Endothelial cell of umbilical vein (primary cell): ENCODE results near the gene KRTAP24-1. TPM values are rescaled to one million over a fixed set of nuclear protein-coding genes. Genes with fewer than 3 reads are reported as not detected.

Source experiments
- BruUV-seq: library from RNA; stranded (reverse); fragments of 400-500 nt; replicated peaks from 2 replicates; lab custom pipeline; 2021; lab: Mats Ljungman, UMichigan
- CTCF ChIA-PET: fragments of 300-600, 350-600 bp; sonication (Branson Sonifier 250); formaldehyde crosslinking; loops from one replicate; lab custom pipeline; 2021; ENCODE audit warnings: antibody characterized with exemption, inconsistent platforms; lab: Charles Lee
- POLR2A ChIA-PET: fragments of 300-600, 350-600 bp; sonication (Branson Sonifier 250); formaldehyde crosslinking; loops from one replicate; lab custom pipeline; 2021; ENCODE audit warnings: antibody characterized with exemption, inconsistent platforms; lab: Charles Lee
- DNase-seq: peaks from one replicate; pipeline ENCODE4 v3.0.0-alpha.2; 2011; ENCODE audit warnings: low read depth, low spot score
- FAIRE-seq: peaks from 2 replicates; lab custom pipeline; 2011; peaks lifted over from hg19 to GRCh38; lab: Jason Lieb, UNC
- H2AFZ ChIP-seq: 2 replicates; pipeline ENCODE4 v1.6.0; 2012; ENCODE audit warnings: low read depth, low read length, control low read depth, inconsistent platforms
- H3K27ac ChIP-seq: 2 replicates; pipeline ENCODE4 v1.5.1; 2011; ENCODE audit warnings: low read depth, mild to moderate bottlenecking, control low read depth, low read length, moderate library complexity; ENCODE audit not compliant: insufficient read depth
- H3K27me3 ChIP-seq, 2 experiments: 2 replicates each; pipeline versions ENCODE4 v1.6.0 to v1.6.1; 2011; ENCODE audit warnings: low read length in 2 of 2, mixed read lengths in 1 of 2; ENCODE audit not compliant: control insufficient read depth in 2 of 2, insufficient read depth in 2 of 2
- H3K36me3 ChIP-seq, 2 experiments: 2 replicates in 1 of 2; 3 replicates in 1 of 2; pipeline ENCODE4 v1.5.1; 2011; ENCODE audit warnings: low read length in 2 of 2, mild to moderate bottlenecking in 1 of 2, moderate library complexity in 1 of 2; ENCODE audit not compliant: control insufficient read depth in 2 of 2, insufficient read depth in 2 of 2; ENCODE audit errors: extremely low read depth in 1 of 2
- H3K4me1 ChIP-seq: 3 replicates; pipeline ENCODE4 v1.5.1; 2011; ENCODE audit warnings: mild to moderate bottlenecking, low read length; ENCODE audit not compliant: control insufficient read depth, insufficient read depth; ENCODE audit errors: extremely low read depth
- H3K4me2 ChIP-seq: 2 replicates; pipeline ENCODE4 v1.6.1; 2011; ENCODE audit warnings: low read length, control low read depth, mixed read lengths; ENCODE audit not compliant: insufficient read depth
- H3K4me3 ChIP-seq, 3 experiments: fragments of 200-600 bp in 1 of 3; sonication (generic), shearing (Covaris generic) in 1 of 3; replicated peaks in 1 of 3; 2 replicates each; pipeline ENCODE4 v1.5.1; 2011 to 2016; ENCODE audit warnings: control low read depth in 3 of 3, low read length in 3 of 3, mild to moderate bottlenecking in 2 of 3, inconsistent platforms in 1 of 3, low read depth in 1 of 3, moderate library complexity in 1 of 3; ENCODE audit not compliant: insufficient read depth in 1 of 3
- H3K79me2 ChIP-seq: 2 replicates; pipeline ENCODE4 v1.6.0; 2012; ENCODE audit warnings: low read length, inconsistent platforms; ENCODE audit not compliant: control insufficient read depth, insufficient read depth
- H3K9ac ChIP-seq: replicated peaks from 2 replicates; pipeline ENCODE3; 2011; ENCODE audit warnings: low read length, control low read depth; ENCODE audit not compliant: insufficient read depth; ENCODE audit errors: extremely low read depth
- H3K9me1 ChIP-seq: replicated peaks from 3 replicates; pipeline ENCODE4 v1.6.0; 2011; ENCODE audit warnings: mild to moderate bottlenecking, low read length; ENCODE audit not compliant: control insufficient read depth, insufficient read depth; ENCODE audit errors: extremely low read depth
- H3K9me3 ChIP-seq: replicated peaks from 2 replicates; pipeline ENCODE4 v1.5.1; 2012; ENCODE audit warnings: low read length, inconsistent platforms; ENCODE audit not compliant: control insufficient read depth, insufficient read depth
- H4K20me1 ChIP-seq: replicated peaks from 2 replicates; pipeline ENCODE3; 2011; ENCODE audit warnings: mild to moderate bottlenecking, low read length; ENCODE audit not compliant: control insufficient read depth, insufficient read depth; ENCODE audit errors: extremely low read depth
- CTCF ChIP-seq, 2 donors: IDR thresholded peaks; 1 replicate in 1 of 2; 2 replicates in 1 of 2; pipeline ENCODE4 v1.5.1; 2011; ENCODE audit warnings: low read length in 2 of 2, mild to moderate bottlenecking in 2 of 2, moderate library complexity in 2 of 2, control low read depth in 1 of 2, inconsistent platforms in 1 of 2, low read depth in 1 of 2; ENCODE audit not compliant: insufficient read depth in 1 of 2; ENCODE audit errors: extremely low read depth in 1 of 2
- EZH2 ChIP-seq: IDR thresholded peaks from 2 replicates; pipeline ENCODE4 v1.6.1; 2012; ENCODE audit warnings: borderline replicate concordance, low read depth, mild to moderate bottlenecking, moderate library complexity, low read length, inconsistent platforms; ENCODE audit not compliant: severe bottlenecking
- FOS ChIP-seq: IDR thresholded peaks from 2 replicates; pipeline ENCODE4 v1.6.1; 2011; ENCODE audit warnings: mild to moderate bottlenecking, low read length, moderate library complexity, borderline replicate concordance; ENCODE audit not compliant: insufficient read depth
- JUN ChIP-seq: IDR thresholded peaks from 2 replicates; pipeline ENCODE4 v1.6.1; 2011; ENCODE audit warnings: borderline replicate concordance, low read depth; ENCODE audit not compliant: insufficient read length, insufficient read depth
- POLR2AphosphoS5 ChIP-seq: IDR thresholded peaks from 2 replicates; pipeline ENCODE4 v1.6.1; 2012; ENCODE audit warnings: low read depth, mild to moderate bottlenecking, control low read depth, low read length, moderate library complexity; ENCODE audit not compliant: insufficient read depth
- dilution Hi-C: fragments of 300-500 bp; cut with MboI; formaldehyde crosslinking; loops from one replicate; pipeline ENCODE4 v1.15.0; 2019; ENCODE audit warnings: low sequenced_read_pairs; ENCODE audit not compliant: extremely low pct_ligation_motif_present
- intact Hi-C: fragments of 100-400 bp; cut with micrococcal nuclease; formaldehyde crosslinking; loops from one replicate; pipeline ENCODE4 v1.10.0; 2022
- polyA plus RNA-seq, 4 experiments: library from polyadenylated mRNA; depleted of rRNA in 3 of 4; stranded (reverse) in 3 of 4; unstranded in 1 of 4; fragments of >200 nt; gene quantifications; 2 replicates each; pipeline versions ENCODE4 v1.2.1 to v1.2.3, GENCODE V29; 2011 to 2012; ENCODE audit warnings: missing spikeins in 1 of 4
- total RNA-seq: library from RNA; stranded (reverse); gene quantifications from 2 replicates; pipeline ENCODE4 v1.2.3, GENCODE V29; 2021

KRTAP24-1 gene
- total and polyA plus RNA-seq, 2 donors (not counting 3 experiments of a cell fraction or from before 2014, with no cell fraction given), result not detected

- no peaks in the 10 kb centered on the region for H3K79me2 ChIP-seq
- CTCF ChIA-PET, result interaction anchor here (0.6 kb wide), 1 partner anchor 178 kb away, joined by 3 read pairs; no protein-coding TSS in a partner anchor
Measured at GRCh38 chr21:30234050-30234449, 48.7 kb downstream of the KRTAP24-1 start.

More at GRCh38 chr21:30234050-30234449, 48.7 kb downstream of the KRTAP24-1 start:
- intact Hi-C loops (no loop called here), dilution Hi-C loops (no loop called here)
- no peak for TF ChIP-seq FOS
- TF ChIP-seq POLR2AphosphoS5, result no peak
- no peak for TF ChIP-seq JUN
- no peak for TF ChIP-seq EZH2
- no peak for TF ChIP-seq CTCF (IDR thresholded peaks at IDR 0.05; ENCODE audit: extremely low read depth in 1 of 2, insufficient read depth in 1 of 2, low read depth in 1 of 2, low read length in 2 of 2)
- DNase-seq (no peak), FAIRE-seq (no peak)
- no peaks in the 10 kb centered on the region for H3K4me1 ChIP-seq
- peaks cover 5% of the 10 kb centered on the region for H3K9me3 ChIP-seq
- H4K20me1 ChIP-seq, result no peaks in the 10 kb centered on the region
- no peaks in the 10 kb centered on the region for H3K27me3 ChIP-seq
- H3K9ac ChIP-seq, result no peak overlapping the region
- no peak overlapping the region for H3K4me3 ChIP-seq
- POLR2A ChIA-PET, result no interaction called here
- no peak overlapping the region for H3K4me2 ChIP-seq
- H3K9me1 ChIP-seq, result no peaks in the 10 kb centered on the region
- H2AFZ ChIP-seq, result no peak overlapping the region
- no TSS peak for BruUV-seq
- H3K36me3 ChIP-seq, result no peaks in the 10 kb centered on the region
- no peak overlapping the region for H3K27ac ChIP-seq
